ENCODE measurements around the gene ATP8A2.
"Not testable (repeated sequence)": the region's sequence is repeated elsewhere in the genome, so short reads cannot be mapped to it uniquely, and the experiment has no call there.

ATP8A2 gene

GRCh38 chr13:26060357-26060756 is 688.6 kb downstream of the ATP8A2 start:
- Histone ChIP-seq H3K9me3 (ENCODE audit: control insufficient read depth, low read length) (no peaks in the 10 kb centered on the region), H3K79me2 (no peaks in the 10 kb centered on the region), H3K4me1 (no peaks in the 10 kb centered on the region), H3K36me3 (ENCODE audit: control insufficient read depth, insufficient read depth, low read length) (no peaks in the 10 kb centered on the region), H3K9ac (no peak overlapping the region), H3K4me3 (ENCODE audit: low read depth, low read length) (no peak overlapping the region), H3K4me2 (ENCODE audit: low read length) (no peak overlapping the region), H3K27ac (no peak overlapping the region), H3K27me3 (ENCODE audit: control insufficient read depth, insufficient read depth, low read length) (no peaks in the 10 kb centered on the region), H2AFZ (no peak overlapping the region)
- TF ChIP-seq, protein P1, sequence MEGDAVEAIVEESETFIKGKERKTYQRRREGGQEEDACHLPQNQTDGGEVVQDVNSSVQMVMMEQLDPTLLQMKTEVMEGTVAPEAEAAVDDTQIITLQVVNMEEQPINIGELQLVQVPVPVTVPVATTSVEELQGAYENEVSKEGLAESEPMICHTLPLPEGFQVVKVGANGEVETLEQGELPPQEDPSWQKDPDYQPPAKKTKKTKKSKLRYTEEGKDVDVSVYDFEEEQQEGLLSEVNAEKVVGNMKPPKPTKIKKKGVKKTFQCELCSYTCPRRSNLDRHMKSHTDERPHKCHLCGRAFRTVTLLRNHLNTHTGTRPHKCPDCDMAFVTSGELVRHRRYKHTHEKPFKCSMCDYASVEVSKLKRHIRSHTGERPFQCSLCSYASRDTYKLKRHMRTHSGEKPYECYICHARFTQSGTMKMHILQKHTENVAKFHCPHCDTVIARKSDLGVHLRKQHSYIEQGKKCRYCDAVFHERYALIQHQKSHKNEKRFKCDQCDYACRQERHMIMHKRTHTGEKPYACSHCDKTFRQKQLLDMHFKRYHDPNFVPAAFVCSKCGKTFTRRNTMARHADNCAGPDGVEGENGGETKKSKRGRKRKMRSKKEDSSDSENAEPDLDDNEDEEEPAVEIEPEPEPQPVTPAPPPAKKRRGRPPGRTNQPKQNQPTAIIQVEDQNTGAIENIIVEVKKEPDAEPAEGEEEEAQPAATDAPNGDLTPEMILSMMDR (IDR thresholded peaks at IDR 0.05): no peak

- H2AFZ ChIP-seq: no peak overlapping the region
- H3K4me1 ChIP-seq: no peaks in the 10 kb centered on the region
- H3K79me2 ChIP-seq: no peaks in the 10 kb centered on the region
- H3K27ac ChIP-seq: no peak overlapping the region
- H3K27me3 ChIP-seq (ENCODE audit: control insufficient read depth, insufficient read depth, low read length): no peaks in the 10 kb centered on the region
- H3K4me2 ChIP-seq (ENCODE audit: low read length): no peak overlapping the region
- TF ChIP-seq, protein P1 (IDR thresholded peaks at IDR 0.05): no peak
- H3K4me3 ChIP-seq (ENCODE audit: low read depth, low read length): no peak overlapping the region
- no peaks in the 10 kb centered on the region for H3K36me3 ChIP-seq (ENCODE audit: control insufficient read depth, insufficient read depth, low read length)
- no peak overlapping the region for H3K9ac ChIP-seq
- H3K9me3 ChIP-seq (ENCODE audit: control insufficient read depth, low read length): no peaks in the 10 kb centered on the region
Observed at GRCh38 chr13:26061256-26061655, 689.5 kb downstream of the ATP8A2 start.

GRCh38 chr13:26061947-26062346 is 690.2 kb downstream of the ATP8A2 start:
- no peaks in the 10 kb centered on the region for H3K36me3 ChIP-seq (ENCODE audit: control insufficient read depth, insufficient read depth, low read length)
- TF ChIP-seq, protein P1 (IDR thresholded peaks at IDR 0.05): no peak
- no peaks in the 10 kb centered on the region for H3K9me3 ChIP-seq (ENCODE audit: control insufficient read depth, low read length)
- no peak overlapping the region for H2AFZ ChIP-seq
- H3K79me2 ChIP-seq: no peaks in the 10 kb centered on the region
- H3K4me1 ChIP-seq: no peaks in the 10 kb centered on the region
- no peak overlapping the region for H3K4me3 ChIP-seq (ENCODE audit: low read depth, low read length)
- H3K27me3 ChIP-seq (ENCODE audit: control insufficient read depth, insufficient read depth, low read length): no peaks in the 10 kb centered on the region
- no peak overlapping the region for H3K4me2 ChIP-seq (ENCODE audit: low read length)
- H3K9ac ChIP-seq: no peak overlapping the region
- no peak overlapping the region for H3K27ac ChIP-seq

DNA sequence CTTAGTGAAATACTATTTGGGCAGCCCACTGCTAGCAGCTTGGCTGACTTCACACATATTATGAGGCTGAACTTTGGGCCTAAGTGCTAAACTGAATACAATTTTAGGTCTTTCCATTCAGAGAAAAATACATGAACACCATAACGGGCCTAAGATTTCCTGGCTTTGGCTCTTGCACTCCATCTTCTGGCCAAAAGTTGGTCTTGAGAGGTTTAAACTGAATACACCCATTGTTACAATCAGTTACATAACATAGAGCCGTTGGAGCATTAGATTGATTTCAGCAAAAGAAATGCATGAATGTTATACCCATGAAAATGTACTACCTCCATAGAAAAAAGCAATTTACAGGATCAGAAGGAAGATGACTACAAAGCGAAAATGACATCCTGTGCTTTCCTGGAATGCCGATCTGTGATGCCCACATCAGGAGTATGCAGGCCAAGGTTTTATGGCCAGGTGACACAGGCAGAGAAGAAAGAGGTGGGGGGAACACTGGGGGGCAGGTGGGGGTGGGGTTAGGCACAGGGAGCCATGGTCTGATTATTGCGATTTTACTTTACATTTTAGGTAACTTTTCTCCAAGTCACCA is 691.2 kb downstream of the ATP8A2 start:
- H3K36me3 ChIP-seq (ENCODE audit: control insufficient read depth, insufficient read depth, low read length): no peaks in the 10 kb centered on the region
- no peak overlapping the region for H3K9ac ChIP-seq
- no peaks in the 10 kb centered on the region for H3K27me3 ChIP-seq (ENCODE audit: control insufficient read depth, insufficient read depth, low read length)
- TF ChIP-seq, protein P1 (IDR thresholded peaks at IDR 0.05): peak; percentile 54
- H3K79me2 ChIP-seq: no peaks in the 10 kb centered on the region
- no peak overlapping the region for H2AFZ ChIP-seq
- no peak overlapping the region for H3K4me3 ChIP-seq (ENCODE audit: low read depth, low read length)
- no peaks in the 10 kb centered on the region for H3K9me3 ChIP-seq (ENCODE audit: control insufficient read depth, low read length)
- no peak overlapping the region for H3K4me2 ChIP-seq (ENCODE audit: low read length)
- H3K27ac ChIP-seq: no peak overlapping the region
- no peaks in the 10 kb centered on the region for H3K4me1 ChIP-seq

DNA sequence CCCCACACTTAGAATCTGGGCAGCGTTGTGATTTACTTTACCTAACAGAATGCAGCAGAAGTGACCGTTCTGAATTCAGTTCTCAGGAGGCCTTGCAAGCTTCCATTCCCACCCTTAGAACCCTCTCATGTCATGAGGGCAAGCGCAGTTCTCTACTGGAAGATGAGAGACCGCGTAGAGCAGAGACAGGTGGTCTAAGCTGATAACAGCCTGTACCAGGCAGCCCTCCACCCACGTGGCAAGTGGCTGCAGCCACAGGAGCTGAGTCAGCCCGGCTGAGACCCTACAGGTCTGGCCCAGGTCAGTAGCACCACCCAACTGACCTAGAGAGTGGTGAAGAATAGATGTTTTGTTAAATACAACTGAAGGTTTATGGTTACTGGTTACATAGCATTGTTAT is 694.7 kb downstream of the ATP8A2 start:
- H3K36me3 ChIP-seq (ENCODE audit: control insufficient read depth, insufficient read depth, low read length); H3K9me3 ChIP-seq (ENCODE audit: control insufficient read depth, low read length); H3K27ac ChIP-seq; H3K9ac ChIP-seq; H3K27me3 ChIP-seq (ENCODE audit: control insufficient read depth, insufficient read depth, low read length); H3K4me3 ChIP-seq (ENCODE audit: low read depth, low read length); H3K4me1 ChIP-seq; H2AFZ ChIP-seq; H3K4me2 ChIP-seq (ENCODE audit: low read length); H3K79me2 ChIP-seq: not testable (repeated sequence)

All from parathyroid adenoma (tissue), 2 donors.